SJSA1 (cell line): Measurements from ENCODE around the gene HOXA4. TPM values are rescaled to one million over a fixed set of nuclear protein-coding genes. Genes with fewer than 3 reads are reported as not detected.

Experiments used
- DNase-seq, 2 experiments: peaks; one replicate each; pipeline ENCODE4 v3.0.0-alpha.2; 2015 to 2020; ENCODE audit warnings: low spot score in 2 of 2, low read depth in 1 of 2
- H3K27ac ChIP-seq: fragments of 250-450 bp; sonication (Bioruptor Pico); 2 replicates; pipeline ENCODE4 v1.5.1; 2020; ENCODE audit warnings: mild to moderate bottlenecking, moderate library complexity
- H3K27me3 ChIP-seq: fragments of 250-450 bp; sonication (Bioruptor Pico); replicated peaks from 2 replicates; pipeline ENCODE4 v1.5.1; 2020; ENCODE audit warnings: mild to moderate bottlenecking, moderate library complexity
- H3K36me3 ChIP-seq: fragments of 250-450 bp; sonication (Bioruptor Pico); 2 replicates; pipeline ENCODE4 v1.5.1; 2020; ENCODE audit warnings: mild to moderate bottlenecking
- H3K4me1 ChIP-seq: fragments of 250-450 bp; sonication (Bioruptor Pico); replicated peaks from 2 replicates; pipeline ENCODE4 v1.6.1; 2021; ENCODE audit warnings: mild to moderate bottlenecking
- H3K4me3 ChIP-seq: fragments of 250-450 bp; sonication (Bioruptor Pico); 2 replicates; pipeline ENCODE4 v1.5.1; 2020; ENCODE audit warnings: mild to moderate bottlenecking
- H3K9me3 ChIP-seq: fragments of 250-450 bp; sonication (Bioruptor Pico); replicated peaks from 2 replicates; pipeline ENCODE4 v1.5.1; 2020; ENCODE audit warnings: mild to moderate bottlenecking
- total RNA-seq: library from RNA; depleted of rRNA; stranded (reverse); fragments of >200 nt; shearing (Covaris generic); gene quantifications from 2 replicates; pipeline ENCODE4 v1.2.3, GENCODE V29; 2014

Gene HOXA4
- total RNA-seq, 1 experiment from 2014 or later = 0.58 TPM

GRCh38 chr7:27151341-27151930, 20.9 kb upstream of the HOXA4 start:
- no peaks in the 10 kb centered on the region for H3K36me3 ChIP-seq
- H3K9me3 ChIP-seq = no peaks in the 10 kb centered on the region
- no peak overlapping the region for H3K27ac ChIP-seq
- no peaks in the 10 kb centered on the region; the same call in 1 of the 2 replicates for H3K27me3 ChIP-seq
- H3K4me3 ChIP-seq = peak overlapping the region; percentile 37
- DNase-seq = peak in 1 of 2 experiments; percentile 51
- H3K4me1 ChIP-seq = peaks cover 59% of the 10 kb centered on the region

GRCh38 chr7:27150568-27151340, 20.2 kb upstream of the HOXA4 start:
- Histone ChIP-seq H3K9me3 (no peaks in the 10 kb centered on the region), H3K4me3 (peak overlapping the region; percentile 37), H3K27ac (no peak overlapping the region), H3K36me3 (no peaks in the 10 kb centered on the region), H3K4me1 (peaks cover 59% of the 10 kb centered on the region), H3K27me3 (no peaks in the 10 kb centered on the region; the same call in 1 of the 2 replicates)
- peak; percentile 70 to 88 for DNase-seq

GRCh38 chr7:27149842-27150567, 19.4 kb upstream of the HOXA4 start:
- H3K27me3 ChIP-seq = no peaks in the 10 kb centered on the region; the same call in 1 of the 2 replicates
- H3K4me3 ChIP-seq = peak overlapping the region; percentile 37
- no peak for DNase-seq
- H3K4me1 ChIP-seq = peaks cover 53% of the 10 kb centered on the region
- no peaks in the 10 kb centered on the region for H3K36me3 ChIP-seq
- H3K9me3 ChIP-seq = no peaks in the 10 kb centered on the region
- H3K27ac ChIP-seq = no peak overlapping the region

GRCh38 chr7:27148756-27149641, 18.4 kb upstream of the HOXA4 start:
- no peaks in the 10 kb centered on the region; the same call in 1 of the 2 replicates for H3K27me3 ChIP-seq
- H3K9me3 ChIP-seq = no peaks in the 10 kb centered on the region
- no peak for DNase-seq
- H3K4me1 ChIP-seq = peaks cover 58% of the 10 kb centered on the region
- H3K27ac ChIP-seq = peak overlapping the region; percentile 25
- 0 out of 2 replicates have a peak, but pooled peaks cover 3% of the 10 kb centered on the region for H3K36me3 ChIP-seq
- H3K4me3 ChIP-seq = peak overlapping the region; percentile 18

- no peak for DNase-seq
Observed at GRCh38 chr7:27148031-27148755, 17.6 kb upstream of the HOXA4 start.

GRCh38 chr7:27147199-27148030, 16.9 kb upstream of the HOXA4 start, which contains the start of gene HOXA6:
Gene HOXA6 (minus strand): TSS chr7:27147774. CDS start chr7:27147749, 25 bp downstream.
- Histone ChIP-seq H3K9me3 (no peaks in the 10 kb centered on the region), H3K27ac (peak within 1 kb of the TSS; percentile 25), H3K4me1 (peaks cover 67% of the 10 kb centered on the region), H3K36me3 (peaks cover 9% of the 10 kb centered on the region), H3K4me3 (peak within 1 kb of the TSS; percentile 18), H3K27me3 (no peaks in the 10 kb centered on the region)
- no peak for DNase-seq

More at GRCh38 chr7:27148031-27148755, 17.6 kb upstream of the HOXA4 start:
- Histone ChIP-seq H3K27ac (peak overlapping the region; percentile 25), H3K9me3 (no peaks in the 10 kb centered on the region), H3K4me1 (peaks cover 65% of the 10 kb centered on the region), H3K4me3 (peak overlapping the region; percentile 18), H3K27me3 (no peaks in the 10 kb centered on the region), H3K36me3 (peaks cover 7% of the 10 kb centered on the region)

GRCh38 chr7:27146491-27147198, 16.1 kb upstream of the HOXA4 start:
- H3K4me3 ChIP-seq = no peak overlapping the region
- no peak overlapping the region for H3K27ac ChIP-seq
- no peaks in the 10 kb centered on the region for H3K9me3 ChIP-seq
- H3K36me3 ChIP-seq = peaks cover 11% of the 10 kb centered on the region
- peaks cover 62% of the 10 kb centered on the region for H3K4me1 ChIP-seq
- no peaks in the 10 kb centered on the region for H3K27me3 ChIP-seq
- no peak for DNase-seq

- Histone ChIP-seq H3K9me3 (no peaks in the 10 kb centered on the region), H3K27me3 (no peaks in the 10 kb centered on the region), H3K27ac (no peak overlapping the region), H3K4me1 (peaks cover 57% of the 10 kb centered on the region), H3K36me3 (peaks cover 12% of the 10 kb centered on the region), H3K4me3 (no peak overlapping the region)
- DNase-seq = no peak
Observed at GRCh38 chr7:27145914-27146412, 15.4 kb upstream of the HOXA4 start.

GRCh38 chr7:27145165-27145913, 14.8 kb upstream of the HOXA4 start:
- Histone ChIP-seq H3K27me3 (no peaks in the 10 kb centered on the region), H3K9me3 (no peaks in the 10 kb centered on the region), H3K36me3 (peaks cover 12% of the 10 kb centered on the region), H3K4me1 (peaks cover 53% of the 10 kb centered on the region), H3K4me3 (no peak overlapping the region), H3K27ac (no peak overlapping the region)
- DNase-seq = peak in 1 of 2 experiments; percentile 37

GRCh38 chr7:27144781-27145164, 14.2 kb upstream of the HOXA4 start:
- peak in 1 of 2 experiments; percentile 41 for DNase-seq
- H3K9me3 ChIP-seq = no peaks in the 10 kb centered on the region
- H3K27ac ChIP-seq = no peak overlapping the region
- peaks cover 51% of the 10 kb centered on the region for H3K4me1 ChIP-seq
- peaks cover 12% of the 10 kb centered on the region for H3K36me3 ChIP-seq
- H3K27me3 ChIP-seq = no peaks in the 10 kb centered on the region
- no peak overlapping the region for H3K4me3 ChIP-seq
